A673 (cell line): ENCODE results near the gene RAN. TPM values are rescaled to one million over a fixed set of nuclear protein-coding genes. Genes with fewer than 3 reads are reported as not detected.

Experiments used
- BruUV-seq: library from RNA; stranded (reverse); fragments of 400-500 nt; replicated peaks from 2 replicates; lab custom pipeline; 2021; lab: Mats Ljungman, UMichigan
- CTCF ChIA-PET: fragments of 300-600 bp; sonication (Branson Sonifier 250); formaldehyde crosslinking; loops from one replicate; lab custom pipeline; 2022; ENCODE audit warnings: antibody characterized with exemption; lab: Charles Lee
- POLR2A ChIA-PET: fragments of 300-600 bp; sonication (Branson Sonifier 250); formaldehyde crosslinking; loops from one replicate; lab custom pipeline; 2022; ENCODE audit warnings: antibody characterized with exemption; ENCODE audit not compliant: low non-redundant PET; lab: Charles Lee
- DNase-seq: peaks from one replicate; pipeline ENCODE4 v3.0.0-alpha.2; 2015; ENCODE audit warnings: low spot score
- H3K27ac ChIP-seq: fragments of 200-600 bp; sonication (generic); 2 replicates; pipeline ENCODE4 v1.5.1; 2016; ENCODE audit warnings: mixed run types, low read depth, mild to moderate bottlenecking, mixed read lengths, antibody characterized with exemption, low read length; ENCODE audit not compliant: poor library complexity, severe bottlenecking
- H3K27me3 ChIP-seq: fragments of 200-600 bp; sonication (generic); replicated peaks from 2 replicates; pipeline ENCODE4 v1.6.1; 2017; ENCODE audit warnings: mixed run types, low read depth, mild to moderate bottlenecking, mixed read lengths, antibody characterized with exemption, low read length; ENCODE audit not compliant: insufficient read depth, poor library complexity
- H3K36me3 ChIP-seq: fragments of 200-600 bp; sonication (generic); 2 replicates; pipeline ENCODE4 v1.6.1; 2016; ENCODE audit warnings: mixed run types, mild to moderate bottlenecking, mixed read lengths, antibody characterized with exemption, low read length; ENCODE audit not compliant: insufficient read depth, poor library complexity, severe bottlenecking
- H3K4me1 ChIP-seq: fragments of 200-600 bp; sonication (generic); 2 replicates; pipeline ENCODE4 v1.6.1; 2017; ENCODE audit warnings: mixed run types, mild to moderate bottlenecking, mixed read lengths, antibody characterized with exemption, low read length; ENCODE audit not compliant: insufficient read depth, poor library complexity, severe bottlenecking
- H3K4me3 ChIP-seq: fragments of 200-600 bp; sonication (generic); 2 replicates; pipeline ENCODE4 v1.5.1; 2016; ENCODE audit warnings: low read depth, mixed run types, mild to moderate bottlenecking, mixed read lengths, low read length; ENCODE audit not compliant: poor library complexity, severe bottlenecking
- H3K9me3 ChIP-seq: fragments of 200-600 bp; sonication (generic); 2 replicates; pipeline ENCODE4 v1.6.1; 2016; ENCODE audit warnings: mixed run types, low read depth, mild to moderate bottlenecking, mixed read lengths, antibody characterized with exemption, low read length; ENCODE audit not compliant: poor library complexity, severe bottlenecking
- EZH2 ChIP-seq: fragments of 200-600 bp; sonication (generic); IDR thresholded peaks from 2 replicates; pipeline ENCODE4 v1.6.1; 2017; ENCODE audit warnings: borderline replicate concordance, low read depth, mild to moderate bottlenecking, mixed read lengths, antibody characterized with exemption, low read length; ENCODE audit not compliant: poor library complexity, severe bottlenecking
- intact Hi-C: fragments of 100-400 bp; cut with micrococcal nuclease; formaldehyde crosslinking; loops from one replicate; pipeline ENCODE4 v1.10.0; 2022; ENCODE audit not compliant: unreplicated experiment
- total RNA-seq: library from RNA; stranded (reverse); gene quantifications from 2 replicates; pipeline ENCODE4 v1.2.3, GENCODE V29; 2021
- TF ChIP-seq, protein P1 (sequence below): fragments of 300-800, 200-600 bp; sonication (generic); conservative IDR thresholded peaks from 2 replicates; pipeline ENCODE4 v1.5.1; 2017; ENCODE audit warnings: low read depth, mild to moderate bottlenecking, antibody characterized with exemption, low read length, moderate library complexity, mixed read lengths

Gene RAN
- total RNA-seq, 1 experiment from 2014 or later = 1,894 TPM

DNA sequence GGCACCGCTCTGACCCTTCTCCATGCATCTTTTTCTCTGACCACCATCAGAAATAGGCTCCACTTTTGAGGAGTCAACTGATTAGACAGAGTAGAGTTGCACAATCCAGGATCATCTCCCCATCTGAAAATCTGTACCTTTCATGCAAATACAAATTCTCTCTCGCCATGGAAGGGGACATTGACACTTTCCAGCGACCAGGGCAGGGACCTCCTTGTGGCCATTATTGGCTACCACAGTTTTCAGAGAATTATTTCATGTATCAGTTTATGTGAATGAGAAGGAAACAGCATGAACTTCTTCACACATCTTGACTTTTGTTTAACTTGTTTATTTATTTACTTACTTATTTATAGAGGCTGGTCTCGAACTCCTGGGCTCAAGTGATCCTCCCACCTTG is 13.8 kb upstream of the RAN start:
- CTCF ChIA-PET = no interaction called here
- no TSS peak for BruUV-seq
- Histone ChIP-seq H3K4me1 (no peaks in the 10 kb centered on the region), H3K27ac (no peak overlapping the region), H3K9me3 (peaks cover 4% of the 10 kb centered on the region), H3K27me3 (peaks cover 16% of the 10 kb centered on the region), H3K36me3 (no peaks in the 10 kb centered on the region), H3K4me3 (no peak overlapping the region)
- POLR2A ChIA-PET = no interaction called here
- no peak for TF ChIP-seq EZH2
- TF ChIP-seq, protein P1, sequence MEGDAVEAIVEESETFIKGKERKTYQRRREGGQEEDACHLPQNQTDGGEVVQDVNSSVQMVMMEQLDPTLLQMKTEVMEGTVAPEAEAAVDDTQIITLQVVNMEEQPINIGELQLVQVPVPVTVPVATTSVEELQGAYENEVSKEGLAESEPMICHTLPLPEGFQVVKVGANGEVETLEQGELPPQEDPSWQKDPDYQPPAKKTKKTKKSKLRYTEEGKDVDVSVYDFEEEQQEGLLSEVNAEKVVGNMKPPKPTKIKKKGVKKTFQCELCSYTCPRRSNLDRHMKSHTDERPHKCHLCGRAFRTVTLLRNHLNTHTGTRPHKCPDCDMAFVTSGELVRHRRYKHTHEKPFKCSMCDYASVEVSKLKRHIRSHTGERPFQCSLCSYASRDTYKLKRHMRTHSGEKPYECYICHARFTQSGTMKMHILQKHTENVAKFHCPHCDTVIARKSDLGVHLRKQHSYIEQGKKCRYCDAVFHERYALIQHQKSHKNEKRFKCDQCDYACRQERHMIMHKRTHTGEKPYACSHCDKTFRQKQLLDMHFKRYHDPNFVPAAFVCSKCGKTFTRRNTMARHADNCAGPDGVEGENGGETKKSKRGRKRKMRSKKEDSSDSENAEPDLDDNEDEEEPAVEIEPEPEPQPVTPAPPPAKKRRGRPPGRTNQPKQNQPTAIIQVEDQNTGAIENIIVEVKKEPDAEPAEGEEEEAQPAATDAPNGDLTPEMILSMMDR = no peak
- intact Hi-C loops = no loop called here
- DNase-seq = no peak

DNA sequence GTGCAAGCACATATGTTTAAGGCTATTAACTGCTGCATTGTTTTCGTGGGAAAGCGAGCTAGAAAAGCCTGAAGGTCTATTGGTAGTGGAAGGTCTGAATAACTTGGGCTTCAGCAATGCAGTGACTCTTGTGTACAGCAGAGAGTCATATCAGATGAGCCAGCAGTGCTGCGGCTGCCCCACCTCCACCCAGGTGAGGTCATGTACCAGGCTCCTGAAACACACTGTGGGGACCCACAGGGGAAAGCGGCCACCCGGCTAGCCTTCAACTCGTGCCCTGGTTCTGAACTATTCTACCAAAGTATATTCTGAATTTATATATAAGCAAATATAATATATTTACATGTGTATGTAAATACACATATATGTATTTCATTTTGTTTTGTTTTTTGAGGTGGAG is 12.7 kb upstream of the RAN start:
- no peak for DNase-seq
- ChIA-PET CTCF (no interaction called here), POLR2A (no interaction called here)
- intact Hi-C loops = no loop called here
- no peak overlapping the region for H3K27ac ChIP-seq
- no peak overlapping the region for H3K4me3 ChIP-seq
- H3K4me1 ChIP-seq = no peaks in the 10 kb centered on the region
- H3K27me3 ChIP-seq = peaks cover 6% of the 10 kb centered on the region
- H3K9me3 ChIP-seq = peaks cover 4% of the 10 kb centered on the region
- no peak for TF ChIP-seq EZH2
- TF ChIP-seq, protein P1 = no peak
- no TSS peak for BruUV-seq
- H3K36me3 ChIP-seq = no peaks in the 10 kb centered on the region

DNA sequence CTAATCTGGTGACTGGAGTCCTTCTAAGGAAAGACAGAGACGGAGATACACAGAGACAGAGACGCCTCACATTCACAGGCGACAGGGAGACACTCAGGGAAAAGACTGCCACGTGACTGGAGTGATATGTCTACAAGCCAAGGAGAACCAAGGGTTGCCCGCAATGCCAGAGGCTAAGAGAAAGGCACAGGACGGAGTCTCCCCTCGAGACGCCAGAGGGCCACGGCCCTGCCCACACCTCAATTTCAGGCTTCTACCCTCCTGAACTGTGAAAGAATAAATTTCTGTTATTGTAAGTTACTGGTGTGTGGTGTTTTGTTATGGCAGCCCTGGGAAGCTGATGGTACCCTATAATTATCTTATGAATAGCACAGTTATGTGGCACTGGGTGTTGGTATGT is 11.6 kb upstream of the RAN start:
- no peak for TF ChIP-seq EZH2
- TF ChIP-seq, protein P1 = no peak
- POLR2A ChIA-PET = no interaction called here
- no TSS peak for BruUV-seq
- peaks cover 4% of the 10 kb centered on the region for H3K9me3 ChIP-seq
- H3K27me3 ChIP-seq = no peaks in the 10 kb centered on the region
- DNase-seq = no peak
- H3K27ac ChIP-seq = no peak overlapping the region
- intact Hi-C loops = no loop called here
- no peak overlapping the region for H3K4me3 ChIP-seq
- CTCF ChIA-PET = no interaction called here
- no peaks in the 10 kb centered on the region for H3K36me3 ChIP-seq
- H3K4me1 ChIP-seq = no peaks in the 10 kb centered on the region
